NT2/D1 (cell line): ENCODE results near the gene CXCR6.

Experiments used
- SUZ12 ChIP-seq: IDR thresholded peaks from 2 replicates; pipeline ENCODE4 v1.6.1; 2011; ENCODE audit not compliant: insufficient read length, insufficient read depth; ENCODE audit errors: extremely low read depth
- YY1 ChIP-seq: IDR thresholded peaks from 2 replicates; pipeline ENCODE4 v1.6.1; 2011; ENCODE audit not compliant: insufficient read length, insufficient read depth

DNA sequence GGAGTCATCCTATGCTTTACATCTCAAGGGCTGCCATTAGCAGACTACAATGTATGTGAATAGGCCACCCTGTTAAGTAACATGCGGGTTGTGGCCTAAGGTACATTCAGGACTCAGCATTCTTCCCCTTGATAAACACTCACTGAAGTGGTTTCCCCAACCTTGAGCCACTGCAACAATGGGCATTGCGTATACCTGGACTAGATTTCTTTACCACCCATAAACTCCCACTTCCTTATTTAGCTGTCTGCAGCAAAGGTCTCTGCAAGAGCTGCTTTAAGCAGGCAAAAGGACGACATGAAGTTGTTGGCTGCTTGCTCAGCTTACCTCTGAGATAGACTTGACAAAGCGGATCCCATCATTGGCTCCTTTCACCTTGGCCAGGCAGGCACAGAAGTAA is 36.1 kb downstream of the CXCR6 start:
- TF ChIP-seq YY1 (no peak), SUZ12 (no peak)
